OCI-LY1 (cell line): ENCODE results near the gene PCNX1.
"Not testable (repeated sequence)": the region's sequence is repeated elsewhere in the genome, so short reads cannot be mapped to it uniquely, and the experiment has no call there.

ENCODE experiments used
- H2AFZ ChIP-seq: fragments of 200-600 bp; sonication (generic), shearing (Covaris generic); 2 replicates; pipeline ENCODE4 v1.6.0; 2014; ENCODE audit warnings: antibody characterized with exemption, mild to moderate bottlenecking, low read length
- H3F3A ChIP-seq: fragments of 200-600 bp; sonication (generic), shearing (Covaris generic); 2 replicates; pipeline ENCODE4 v1.6.0; 2014; ENCODE audit warnings: mild to moderate bottlenecking, antibody characterized with exemption, low read length, moderate library complexity; ENCODE audit not compliant: insufficient read depth
- H3K27ac ChIP-seq: fragments of 200-600 bp; sonication (generic); 2 replicates; pipeline ENCODE4 v1.5.1; 2014; ENCODE audit warnings: low read length, mixed run types, mild to moderate bottlenecking, low read depth; ENCODE audit not compliant: poor library complexity, severe bottlenecking
- H3K27me3 ChIP-seq: fragments of 200-600 bp; sonication (generic); 2 replicates; pipeline ENCODE4 v1.6.0; 2014; ENCODE audit warnings: antibody characterized with exemption, mild to moderate bottlenecking, low read length, moderate library complexity; ENCODE audit not compliant: insufficient read depth
- H3K36me3 ChIP-seq: fragments of 200-600 bp; sonication (generic); 2 replicates; pipeline ENCODE4 v1.6.1; 2014; ENCODE audit warnings: mild to moderate bottlenecking, antibody characterized with exemption, low read length, moderate library complexity, mixed read lengths; ENCODE audit not compliant: insufficient read depth
- H3K4me1 ChIP-seq: fragments of 200-600 bp; sonication (generic); 2 replicates; pipeline ENCODE4 v1.5.1; 2014; ENCODE audit warnings: mild to moderate bottlenecking, low read length, moderate library complexity; ENCODE audit not compliant: insufficient read depth, severe bottlenecking
- H3K4me2 ChIP-seq: fragments of 200-600 bp; sonication (generic), shearing (Covaris generic); 2 replicates; pipeline ENCODE4 v1.6.1; 2014; ENCODE audit warnings: low read length
- H3K4me3 ChIP-seq: fragments of 200-600 bp; sonication (generic); 2 replicates; pipeline ENCODE4 v1.5.1; 2014; ENCODE audit warnings: low read length, low read depth, mild to moderate bottlenecking, mixed read lengths; ENCODE audit not compliant: poor library complexity, severe bottlenecking
- H3K79me2 ChIP-seq: fragments of 200-600 bp; shearing (Covaris generic); 2 replicates; pipeline ENCODE4 v1.6.1; 2016; ENCODE audit warnings: mixed run types, low read length, mixed read lengths; ENCODE audit not compliant: insufficient read depth
- H3K9ac ChIP-seq: fragments of 200-600 bp; sonication (generic), shearing (Covaris generic); 2 replicates; pipeline ENCODE4 v1.6.1; 2014; ENCODE audit warnings: mild to moderate bottlenecking, low read length, mixed read lengths
- H3K9me2 ChIP-seq: fragments of 200-600 bp; sonication (generic), shearing (Covaris generic); 2 replicates; pipeline ENCODE4 v1.6.1; 2014; ENCODE audit warnings: low read depth, mild to moderate bottlenecking, low read length, mixed read lengths
- H3K9me3 ChIP-seq: fragments of 200-600 bp; shearing (Covaris generic); 2 replicates; pipeline ENCODE4 v1.6.1; 2014; ENCODE audit warnings: low read length, mixed read lengths
- H4K20me1 ChIP-seq: fragments of 200-600 bp; sonication (generic), shearing (Covaris generic); 2 replicates; pipeline ENCODE4 v1.6.0; 2016; ENCODE audit warnings: mild to moderate bottlenecking, low read length; ENCODE audit not compliant: insufficient read depth
- CTCF ChIP-seq: fragments of 200-600 bp; sonication (generic), shearing (Covaris generic); IDR thresholded peaks from 2 replicates; pipeline ENCODE4 v1.5.1; 2017; ENCODE audit warnings: mild to moderate bottlenecking, antibody characterized with exemption, low read length, moderate library complexity, mixed read lengths
- EZH2 ChIP-seq: fragments of 200-600 bp; sonication (generic), shearing (Covaris generic); IDR thresholded peaks from 2 replicates; pipeline ENCODE4 v1.8.0; 2017; ENCODE audit warnings: borderline replicate concordance, mixed run types, mild to moderate bottlenecking, antibody characterized with exemption, low read length, moderate library complexity, mixed read lengths

PCNX1 gene

GRCh38 chr14:70942342-70942706, 35.1 kb downstream of the PCNX1 start:
- no peak overlapping the region for H3K4me3 ChIP-seq
- H3F3A ChIP-seq, result no peaks in the 10 kb centered on the region
- 0 out of 2 replicates have a peak, but pooled peaks cover 10% of the 10 kb centered on the region for H3K9me3 ChIP-seq
- TF ChIP-seq CTCF (no peak), EZH2 (no peak)
- H3K79me2 ChIP-seq, result no peaks in the 10 kb centered on the region
- no peak overlapping the region for H2AFZ ChIP-seq
- no peaks in the 10 kb centered on the region for H4K20me1 ChIP-seq
- H3K9ac ChIP-seq, result no peak overlapping the region
- no peaks in the 10 kb centered on the region for H3K4me1 ChIP-seq
- no peaks in the 10 kb centered on the region for H3K27me3 ChIP-seq
- no peak overlapping the region for H3K4me2 ChIP-seq
- H3K27ac ChIP-seq, result no peak overlapping the region
- no peaks in the 10 kb centered on the region for H3K9me2 ChIP-seq
- H3K36me3 ChIP-seq, result peaks cover 6% of the 10 kb centered on the region

- not testable (repeated sequence) for H3K9me2 ChIP-seq, H3K4me1 ChIP-seq, H3K27me3 ChIP-seq, H3K4me3 ChIP-seq, H3K9ac ChIP-seq, H3K79me2 ChIP-seq, H3K4me2 ChIP-seq, H2AFZ ChIP-seq, H4K20me1 ChIP-seq, H3K36me3 ChIP-seq, H3K27ac ChIP-seq, H3F3A ChIP-seq
- 0 out of 2 replicates have a peak, but pooled peaks cover 10% of the 10 kb centered on the region for H3K9me3 ChIP-seq
These were observed 35.5 kb downstream of the PCNX1 start for GRCh38 chr14:70942721-70943120.

GRCh38 chr14:70943838-70944237, 36.6 kb downstream of the PCNX1 start:
- Histone ChIP-seq H3F3A (no peaks in the 10 kb centered on the region), H3K36me3 (peaks cover 16% of the 10 kb centered on the region), H3K27me3 (no peaks in the 10 kb centered on the region), H3K4me3 (no peak overlapping the region), H3K79me2 (no peaks in the 10 kb centered on the region), H4K20me1 (no peaks in the 10 kb centered on the region), H3K9me3 (0 out of 2 replicates have a peak, but pooled peaks cover 10% of the 10 kb centered on the region), H3K27ac (no peak overlapping the region), H2AFZ (no peak overlapping the region), H3K9ac (no peak overlapping the region), H3K4me2 (no peak overlapping the region), H3K9me2 (no peaks in the 10 kb centered on the region), H3K4me1 (no peaks in the 10 kb centered on the region)
- TF ChIP-seq EZH2 (no peak), CTCF (no peak)

GRCh38 chr14:70947739-70948138, 40.5 kb downstream of the PCNX1 start:
- Histone ChIP-seq H3K4me3 (no peak overlapping the region), H3K27me3 (no peaks in the 10 kb centered on the region), H3K27ac (no peak overlapping the region), H3F3A (no peaks in the 10 kb centered on the region), H3K9me2 (no peaks in the 10 kb centered on the region), H3K9me3 (peaks cover 12% of the 10 kb centered on the region; the same call in 1 of the 2 replicates), H3K79me2 (no peaks in the 10 kb centered on the region), H3K36me3 (peaks cover 27% of the 10 kb centered on the region), H3K9ac (no peak overlapping the region), H4K20me1 (no peaks in the 10 kb centered on the region), H3K4me1 (no peaks in the 10 kb centered on the region), H2AFZ (no peak overlapping the region), H3K4me2 (no peak overlapping the region)
- TF ChIP-seq EZH2, result no peak
- TF ChIP-seq CTCF, result no peak
